H1 (cell line): Measurements from ENCODE around the gene BUB1B. TPM values are rescaled to one million over a fixed set of nuclear protein-coding genes. Genes with fewer than 3 reads are reported as not detected.

ENCODE experiments used
- BRCA1 ChIP-seq: IDR thresholded peaks from 2 replicates; pipeline ENCODE4 v1.6.1; 2012; ENCODE audit warnings: low read depth, low read length, improper control_type of control experiment
- FOSL1 ChIP-seq: IDR thresholded peaks from 2 replicates; pipeline ENCODE4 v1.6.1; 2011; ENCODE audit warnings: mild to moderate bottlenecking, low read depth, low read length, moderate library complexity; ENCODE audit not compliant: insufficient read depth
- RFX5 ChIP-seq: IDR thresholded peaks from 2 replicates; pipeline ENCODE4 v1.6.1; 2011; ENCODE audit warnings: low read depth, low read length, improper control_type of control experiment, borderline replicate concordance
- RXRA ChIP-seq: IDR thresholded peaks from 2 replicates; pipeline ENCODE4 v1.6.1; 2011; ENCODE audit warnings: low read depth, mild to moderate bottlenecking, low read length, moderate library complexity; ENCODE audit not compliant: insufficient read depth
- SIX5 ChIP-seq: IDR thresholded peaks from 2 replicates; pipeline ENCODE4 v1.6.1; 2011; ENCODE audit warnings: mild to moderate bottlenecking, low read depth, low read length
- SP2 ChIP-seq: IDR thresholded peaks from 2 replicates; pipeline ENCODE4 v1.6.1; 2012; ENCODE audit warnings: mild to moderate bottlenecking, low read length, inconsistent platforms
- SRF ChIP-seq: IDR thresholded peaks from 2 replicates; pipeline ENCODE4 v1.6.1; 2011; ENCODE audit warnings: mild to moderate bottlenecking, low read depth, low read length, moderate library complexity
- ZNF274 ChIP-seq: IDR thresholded peaks from 2 replicates; pipeline ENCODE4 v1.7.0; 2012; ENCODE audit warnings: low read length, borderline replicate concordance; ENCODE audit errors: extremely low read depth
- polyA plus RNA-seq, 7 experiments: library from polyadenylated mRNA; depleted of rRNA in 3 of 7; stranded (reverse) in 5 of 7; unstranded in 2 of 7; fragments of >200 nt in 5 of 7; fragments of 200-250 nt in 2 of 7; gene quantifications; 1 replicate in 5 of 7; 2 replicates in 1 of 7; 4 replicates in 1 of 7; pipeline versions ENCODE4 v1.2.1 to v1.2.3, GENCODE V29; 2011 to 2013; ENCODE audit warnings: missing spikeins in 2 of 7, mixed read lengths in 2 of 7
- total RNA-seq: library from RNA; stranded (reverse); fragmentation: NEBNext Ultra II Directional; extraction: Animal tissue kit (Norgen Biotek cat#: 25700); gene quantifications from 2 replicates; pipeline ENCODE4 v1.2.1, GENCODE V29; 2021
- TF ChIP-seq, protein P1 (sequence below): fragments of 300-600 bp; sonication (generic); IDR thresholded peaks from 2 replicates; pipeline ENCODE4 v1.7.1; 2012; ENCODE audit warnings: low read length, moderate library complexity, mild to moderate bottlenecking, inconsistent platforms; ENCODE audit not compliant: insufficient replicate concordance
- TF ChIP-seq, protein P2 (sequence below): IDR thresholded peaks from 2 replicates; pipeline ENCODE4 v1.6.1; 2012; ENCODE audit warnings: inconsistent platforms

BUB1B gene
- total and polyA plus RNA-seq, 2 of the 8 experiments (the other 6 are each of a cell fraction or from before 2014, with no cell fraction given): 48.9 to 144 TPM

DNA sequence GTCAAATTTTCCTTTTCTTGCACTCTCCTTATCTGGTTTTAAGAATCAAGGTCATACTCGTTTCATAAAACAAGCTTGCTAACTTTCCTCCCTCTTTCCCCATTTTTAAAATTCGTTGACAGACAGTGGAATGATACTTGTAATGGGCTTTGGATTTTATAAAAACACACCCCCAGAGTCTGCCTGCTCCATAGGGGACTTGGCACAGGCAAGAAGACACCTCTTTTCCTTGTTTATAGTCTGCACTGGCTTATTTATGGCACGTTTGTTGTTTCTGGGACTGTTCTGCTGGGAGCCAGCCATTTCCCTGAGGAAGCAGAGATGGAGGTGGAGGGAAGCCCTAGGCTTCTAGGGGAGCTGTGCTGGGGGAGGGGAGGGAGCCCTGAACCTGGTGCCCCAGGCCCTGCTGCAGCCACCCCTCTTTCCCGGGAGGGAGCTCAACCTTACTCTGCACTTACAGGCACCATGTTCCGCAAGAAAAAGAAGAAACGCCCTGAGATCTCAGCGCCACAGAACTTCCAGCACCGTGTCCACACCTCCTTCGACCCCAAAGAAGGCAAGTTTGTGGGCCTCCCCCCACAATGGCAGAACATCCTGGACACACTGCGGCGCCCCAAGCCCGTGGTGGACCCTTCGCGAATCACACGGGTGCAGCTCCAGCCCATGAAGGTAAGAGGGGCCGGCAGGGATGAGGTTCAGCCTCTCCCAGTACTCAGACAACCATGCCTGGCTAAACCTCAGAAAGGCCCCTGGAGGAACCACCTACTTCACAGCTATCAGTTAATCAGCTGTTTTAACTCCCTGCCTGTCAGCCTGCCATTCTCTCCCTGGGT is 103.7 kb downstream of the BUB1B start (continued):
- TF ChIP-seq, protein P1, sequence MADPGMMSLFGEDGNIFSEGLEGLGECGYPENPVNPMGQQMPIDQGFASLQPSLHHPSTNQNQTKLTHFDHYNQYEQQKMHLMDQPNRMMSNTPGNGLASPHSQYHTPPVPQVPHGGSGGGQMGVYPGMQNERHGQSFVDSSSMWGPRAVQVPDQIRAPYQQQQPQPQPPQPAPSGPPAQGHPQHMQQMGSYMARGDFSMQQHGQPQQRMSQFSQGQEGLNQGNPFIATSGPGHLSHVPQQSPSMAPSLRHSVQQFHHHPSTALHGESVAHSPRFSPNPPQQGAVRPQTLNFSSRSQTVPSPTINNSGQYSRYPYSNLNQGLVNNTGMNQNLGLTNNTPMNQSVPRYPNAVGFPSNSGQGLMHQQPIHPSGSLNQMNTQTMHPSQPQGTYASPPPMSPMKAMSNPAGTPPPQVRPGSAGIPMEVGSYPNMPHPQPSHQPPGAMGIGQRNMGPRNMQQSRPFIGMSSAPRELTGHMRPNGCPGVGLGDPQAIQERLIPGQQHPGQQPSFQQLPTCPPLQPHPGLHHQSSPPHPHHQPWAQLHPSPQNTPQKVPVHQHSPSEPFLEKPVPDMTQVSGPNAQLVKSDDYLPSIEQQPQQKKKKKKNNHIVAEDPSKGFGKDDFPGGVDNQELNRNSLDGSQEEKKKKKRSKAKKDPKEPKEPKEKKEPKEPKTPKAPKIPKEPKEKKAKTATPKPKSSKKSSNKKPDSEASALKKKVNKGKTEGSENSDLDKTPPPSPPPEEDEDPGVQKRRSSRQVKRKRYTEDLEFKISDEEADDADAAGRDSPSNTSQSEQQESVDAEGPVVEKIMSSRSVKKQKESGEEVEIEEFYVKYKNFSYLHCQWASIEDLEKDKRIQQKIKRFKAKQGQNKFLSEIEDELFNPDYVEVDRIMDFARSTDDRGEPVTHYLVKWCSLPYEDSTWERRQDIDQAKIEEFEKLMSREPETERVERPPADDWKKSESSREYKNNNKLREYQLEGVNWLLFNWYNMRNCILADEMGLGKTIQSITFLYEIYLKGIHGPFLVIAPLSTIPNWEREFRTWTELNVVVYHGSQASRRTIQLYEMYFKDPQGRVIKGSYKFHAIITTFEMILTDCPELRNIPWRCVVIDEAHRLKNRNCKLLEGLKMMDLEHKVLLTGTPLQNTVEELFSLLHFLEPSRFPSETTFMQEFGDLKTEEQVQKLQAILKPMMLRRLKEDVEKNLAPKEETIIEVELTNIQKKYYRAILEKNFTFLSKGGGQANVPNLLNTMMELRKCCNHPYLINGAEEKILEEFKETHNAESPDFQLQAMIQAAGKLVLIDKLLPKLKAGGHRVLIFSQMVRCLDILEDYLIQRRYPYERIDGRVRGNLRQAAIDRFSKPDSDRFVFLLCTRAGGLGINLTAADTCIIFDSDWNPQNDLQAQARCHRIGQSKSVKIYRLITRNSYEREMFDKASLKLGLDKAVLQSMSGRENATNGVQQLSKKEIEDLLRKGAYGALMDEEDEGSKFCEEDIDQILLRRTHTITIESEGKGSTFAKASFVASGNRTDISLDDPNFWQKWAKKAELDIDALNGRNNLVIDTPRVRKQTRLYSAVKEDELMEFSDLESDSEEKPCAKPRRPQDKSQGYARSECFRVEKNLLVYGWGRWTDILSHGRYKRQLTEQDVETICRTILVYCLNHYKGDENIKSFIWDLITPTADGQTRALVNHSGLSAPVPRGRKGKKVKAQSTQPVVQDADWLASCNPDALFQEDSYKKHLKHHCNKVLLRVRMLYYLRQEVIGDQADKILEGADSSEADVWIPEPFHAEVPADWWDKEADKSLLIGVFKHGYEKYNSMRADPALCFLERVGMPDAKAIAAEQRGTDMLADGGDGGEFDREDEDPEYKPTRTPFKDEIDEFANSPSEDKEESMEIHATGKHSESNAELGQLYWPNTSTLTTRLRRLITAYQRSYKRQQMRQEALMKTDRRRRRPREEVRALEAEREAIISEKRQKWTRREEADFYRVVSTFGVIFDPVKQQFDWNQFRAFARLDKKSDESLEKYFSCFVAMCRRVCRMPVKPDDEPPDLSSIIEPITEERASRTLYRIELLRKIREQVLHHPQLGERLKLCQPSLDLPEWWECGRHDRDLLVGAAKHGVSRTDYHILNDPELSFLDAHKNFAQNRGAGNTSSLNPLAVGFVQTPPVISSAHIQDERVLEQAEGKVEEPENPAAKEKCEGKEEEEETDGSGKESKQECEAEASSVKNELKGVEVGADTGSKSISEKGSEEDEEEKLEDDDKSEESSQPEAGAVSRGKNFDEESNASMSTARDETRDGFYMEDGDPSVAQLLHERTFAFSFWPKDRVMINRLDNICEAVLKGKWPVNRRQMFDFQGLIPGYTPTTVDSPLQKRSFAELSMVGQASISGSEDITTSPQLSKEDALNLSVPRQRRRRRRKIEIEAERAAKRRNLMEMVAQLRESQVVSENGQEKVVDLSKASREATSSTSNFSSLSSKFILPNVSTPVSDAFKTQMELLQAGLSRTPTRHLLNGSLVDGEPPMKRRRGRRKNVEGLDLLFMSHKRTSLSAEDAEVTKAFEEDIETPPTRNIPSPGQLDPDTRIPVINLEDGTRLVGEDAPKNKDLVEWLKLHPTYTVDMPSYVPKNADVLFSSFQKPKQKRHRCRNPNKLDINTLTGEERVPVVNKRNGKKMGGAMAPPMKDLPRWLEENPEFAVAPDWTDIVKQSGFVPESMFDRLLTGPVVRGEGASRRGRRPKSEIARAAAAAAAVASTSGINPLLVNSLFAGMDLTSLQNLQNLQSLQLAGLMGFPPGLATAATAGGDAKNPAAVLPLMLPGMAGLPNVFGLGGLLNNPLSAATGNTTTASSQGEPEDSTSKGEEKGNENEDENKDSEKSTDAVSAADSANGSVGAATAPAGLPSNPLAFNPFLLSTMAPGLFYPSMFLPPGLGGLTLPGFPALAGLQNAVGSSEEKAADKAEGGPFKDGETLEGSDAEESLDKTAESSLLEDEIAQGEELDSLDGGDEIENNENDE: no peak
- TF ChIP-seq FOSL1: no peak
- no peak for TF ChIP-seq RFX5
- no peak for TF ChIP-seq SIX5
- TF ChIP-seq SRF: no peak
- no peak for TF ChIP-seq RXRA
- TF ChIP-seq ZNF274: no peak
- TF ChIP-seq SP2: no peak
- TF ChIP-seq, protein P2, sequence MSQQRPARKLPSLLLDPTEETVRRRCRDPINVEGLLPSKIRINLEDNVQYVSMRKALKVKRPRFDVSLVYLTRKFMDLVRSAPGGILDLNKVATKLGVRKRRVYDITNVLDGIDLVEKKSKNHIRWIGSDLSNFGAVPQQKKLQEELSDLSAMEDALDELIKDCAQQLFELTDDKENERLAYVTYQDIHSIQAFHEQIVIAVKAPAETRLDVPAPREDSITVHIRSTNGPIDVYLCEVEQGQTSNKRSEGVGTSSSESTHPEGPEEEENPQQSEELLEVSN: no peak
- no peak for TF ChIP-seq BRCA1
